HG03280 (cell line): Measurements from ENCODE around the gene PRRX1.

Source experiments
- ATAC-seq: cut with Tn5 transposase; IDR thresholded peaks from one replicate; pipeline ENCODE4 v1.9.1; 2021; ENCODE audit warnings: mild to moderate bottlenecking, moderate library complexity; ENCODE audit not compliant: unreplicated experiment

Gene PRRX1

DNA sequence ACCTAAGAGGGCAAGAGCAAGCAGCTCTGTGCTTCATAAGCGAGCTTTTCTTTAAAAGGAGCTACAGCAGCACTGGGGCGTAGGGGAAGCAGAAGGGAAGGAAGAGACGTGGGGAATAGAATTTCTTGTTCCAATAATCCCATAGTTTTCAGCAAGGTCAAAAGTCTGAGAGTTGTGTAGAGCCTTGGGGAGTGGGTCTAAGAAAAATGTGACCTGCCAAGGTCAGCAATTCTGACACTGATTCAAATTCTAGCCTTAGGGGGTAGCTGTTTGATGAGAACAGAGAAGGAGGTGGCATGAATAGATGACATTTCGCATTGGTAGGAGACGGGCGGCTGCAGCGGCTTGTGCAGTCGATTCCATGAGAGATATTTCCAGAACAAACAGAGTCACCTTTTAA is 22.4 kb downstream of the PRRX1 start:
- no peak for ATAC-seq

- ATAC-seq: no peak
These were observed 23.7 kb downstream of the PRRX1 start for GRCh38 chr1:170687621-170688020.

DNA sequence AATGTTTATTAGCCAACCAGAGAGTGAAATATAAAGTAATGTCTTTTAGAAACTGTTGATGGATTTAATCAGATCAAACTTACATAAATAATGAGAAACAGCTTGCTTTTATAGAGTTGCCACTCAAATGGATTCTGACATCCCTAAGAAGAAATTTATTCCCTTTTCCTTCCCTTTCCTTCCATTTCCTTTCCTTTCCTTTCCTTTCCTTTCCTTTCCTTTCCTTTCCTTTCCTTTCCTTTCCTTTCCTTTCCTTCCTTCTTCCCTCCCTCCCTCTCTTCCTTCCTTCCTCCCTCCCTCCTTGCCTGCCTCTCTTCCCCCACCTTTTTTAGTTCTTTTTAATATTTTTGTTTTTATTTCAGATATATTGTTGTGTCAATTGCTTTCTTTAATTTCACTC is 27.3 kb downstream of the PRRX1 start:
- ATAC-seq: no peak

GRCh38 chr1:170692866-170693575 is 29.1 kb downstream of the PRRX1 start:
- no peak for ATAC-seq

- ATAC-seq: no peak
These were observed 30.4 kb downstream of the PRRX1 start for GRCh38 chr1:170694172-170694926.

DNA sequence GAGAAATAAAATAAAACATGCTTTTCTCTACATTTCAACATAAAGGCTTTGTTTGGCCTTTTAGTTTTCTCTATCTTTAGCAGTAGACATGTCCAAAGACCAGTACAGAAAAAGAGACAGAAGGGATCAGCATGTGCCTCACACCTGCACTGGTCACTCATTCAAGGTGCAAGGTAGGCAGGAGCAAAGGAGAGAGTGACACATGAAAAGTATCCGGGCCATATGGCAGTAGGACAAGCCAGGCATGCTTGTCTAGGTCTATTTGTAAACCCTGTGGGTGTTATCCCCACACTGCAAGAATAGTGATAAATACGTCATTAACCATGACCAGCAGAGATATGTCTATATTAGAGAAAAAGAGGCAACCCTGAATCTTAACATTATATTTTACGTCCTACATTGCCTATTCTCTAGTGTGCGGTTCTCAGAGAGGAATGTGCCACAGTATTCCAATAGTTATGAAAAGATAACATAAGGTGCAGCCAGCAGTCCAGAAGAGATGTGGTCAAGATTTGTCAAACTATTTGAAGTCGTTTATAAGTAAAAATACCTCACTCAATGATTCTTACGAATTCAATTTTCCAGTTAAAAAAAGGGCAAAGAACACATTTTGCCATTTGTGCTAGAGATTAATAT is 32.1 kb downstream of the PRRX1 start:
- ATAC-seq: no peak

DNA sequence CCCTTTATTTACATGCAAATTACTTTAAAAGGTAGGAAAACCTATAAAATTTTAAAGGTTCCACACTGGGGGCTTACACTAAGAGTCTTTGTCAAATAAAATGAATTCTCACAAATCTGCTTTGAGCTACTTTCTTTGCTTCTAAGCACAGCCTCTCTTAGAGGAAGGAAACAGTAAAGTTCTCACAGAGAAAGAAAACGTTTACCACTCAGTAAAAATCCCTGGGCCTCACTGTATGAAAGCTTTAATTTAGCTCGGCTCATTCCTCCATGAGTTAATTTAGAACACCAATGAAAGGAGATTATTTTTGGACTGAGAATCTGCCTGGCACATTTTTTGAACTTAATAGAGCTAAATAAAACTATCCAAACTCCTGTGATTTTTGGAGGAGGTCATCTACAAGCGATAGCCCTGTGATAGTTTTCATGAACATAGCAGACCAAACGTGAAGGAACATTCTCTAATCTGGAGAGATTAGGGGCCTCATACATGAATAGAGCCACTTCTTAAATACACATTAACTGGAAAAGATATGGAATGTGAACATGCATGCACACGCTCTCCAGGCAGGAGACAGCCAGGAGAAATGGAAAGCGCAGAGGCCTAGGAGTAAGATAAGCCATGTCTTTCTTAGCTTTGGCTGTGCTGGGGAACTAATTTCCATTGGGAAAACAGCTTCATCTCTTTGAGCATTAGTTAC is 32.8 kb downstream of the PRRX1 start:
- no peak for ATAC-seq

DNA sequence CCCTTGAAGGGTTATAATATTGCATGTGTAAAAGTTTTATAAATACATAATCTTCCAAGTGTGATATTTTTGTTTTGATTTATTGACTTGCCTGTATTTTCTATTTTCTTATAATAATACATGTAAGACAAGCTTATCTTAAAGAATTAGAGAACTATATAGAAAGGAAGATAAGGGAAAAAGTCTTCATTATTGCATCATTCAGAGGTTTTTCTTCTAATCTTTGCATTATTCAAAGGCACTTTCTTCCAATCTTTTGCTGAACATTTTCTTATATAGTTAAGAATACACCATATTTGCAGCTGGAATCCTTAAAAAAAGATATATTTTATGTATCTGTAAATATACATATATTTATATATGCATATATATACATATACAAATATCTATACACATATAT is 33.4 kb downstream of the PRRX1 start:
- no peak for ATAC-seq

- ATAC-seq: no peak
These were observed 34.7 kb downstream of the PRRX1 start for GRCh38 chr1:170698301-170699275.

GRCh38 chr1:170699696-170700095 is 35.8 kb downstream of the PRRX1 start:
- no peak for ATAC-seq

DNA sequence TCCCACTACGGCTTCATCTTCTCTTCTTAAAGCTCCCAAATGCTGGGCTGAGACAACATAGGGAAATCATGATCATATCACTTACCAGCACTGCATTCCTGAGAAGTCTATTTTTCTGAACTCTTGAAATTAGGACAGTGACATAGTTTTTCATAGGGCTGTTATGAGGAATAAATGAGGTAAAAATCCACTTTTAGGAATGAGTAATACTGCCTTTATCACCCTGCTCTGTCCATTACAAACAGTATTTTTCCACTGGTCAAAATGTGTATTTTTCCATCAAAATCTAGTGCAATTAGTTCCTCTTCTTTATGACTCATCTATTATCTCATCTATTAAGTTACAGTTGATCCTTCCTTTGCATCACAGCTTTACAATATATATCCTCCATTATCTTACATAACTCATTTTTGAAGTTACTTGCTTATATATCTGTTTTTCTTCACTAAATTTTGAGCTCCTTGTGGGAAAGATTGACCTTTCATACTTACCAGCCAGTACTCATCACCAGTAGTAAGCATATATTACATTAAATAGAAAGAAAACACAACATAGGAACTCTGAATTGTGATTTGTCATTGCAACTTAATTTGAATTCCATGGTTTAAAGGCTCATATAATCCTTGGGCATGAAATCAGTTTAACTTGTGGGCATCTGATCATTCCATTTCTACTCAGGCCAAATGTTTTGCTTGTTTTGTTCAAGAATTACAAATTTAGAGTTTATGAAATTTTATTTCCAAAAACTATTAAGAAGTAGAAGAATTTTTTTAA is 37.1 kb downstream of the PRRX1 start:
- no peak for ATAC-seq

- no peak for ATAC-seq
These were observed 38.0 kb downstream of the PRRX1 start for GRCh38 chr1:170701962-170702361.

- no peak for ATAC-seq
These were observed 39.7 kb downstream of the PRRX1 start for GRCh38 chr1:170703591-170703990.

DNA sequence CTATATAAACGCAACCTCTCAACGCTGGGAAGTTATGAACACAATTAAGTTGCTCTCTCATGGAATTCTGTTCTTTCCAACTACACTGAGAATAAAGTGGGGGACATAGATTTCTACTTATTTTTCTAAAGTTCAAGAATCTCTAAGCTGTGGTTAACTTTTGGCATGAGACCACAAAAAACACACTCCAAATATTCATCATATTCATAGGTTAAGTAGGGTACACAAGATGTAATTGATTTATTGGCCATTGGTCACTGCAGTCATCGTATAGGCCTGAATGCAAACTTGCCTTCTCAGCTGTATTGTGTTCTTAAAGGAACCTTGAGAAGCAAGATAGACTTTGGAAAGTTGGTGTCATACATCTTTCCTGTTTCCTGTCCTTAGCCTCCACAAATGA is 40.3 kb downstream of the PRRX1 start:
- ATAC-seq: no peak

- no peak for ATAC-seq
These were observed 42.0 kb downstream of the PRRX1 start for GRCh38 chr1:170705981-170706380.

DNA sequence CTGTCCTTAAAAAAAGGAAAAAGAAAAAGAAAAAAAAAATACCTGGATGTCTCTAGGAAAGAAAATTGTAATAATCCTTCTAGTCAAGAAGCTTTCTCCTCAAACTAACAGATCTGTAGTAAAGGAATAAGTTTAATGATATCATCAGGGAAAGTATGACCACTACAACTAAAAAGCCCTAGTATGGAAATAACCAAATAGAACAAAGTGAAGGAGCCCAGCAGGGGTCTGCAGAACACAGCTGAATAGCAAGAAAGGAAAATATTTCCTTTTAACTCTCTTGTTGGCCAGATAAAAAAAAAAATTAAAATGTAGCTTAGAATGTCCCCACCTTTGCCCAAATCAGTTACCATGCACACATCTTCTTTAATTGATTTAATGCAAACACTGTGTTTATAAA is 43.2 kb downstream of the PRRX1 start:
- ATAC-seq: no peak

DNA sequence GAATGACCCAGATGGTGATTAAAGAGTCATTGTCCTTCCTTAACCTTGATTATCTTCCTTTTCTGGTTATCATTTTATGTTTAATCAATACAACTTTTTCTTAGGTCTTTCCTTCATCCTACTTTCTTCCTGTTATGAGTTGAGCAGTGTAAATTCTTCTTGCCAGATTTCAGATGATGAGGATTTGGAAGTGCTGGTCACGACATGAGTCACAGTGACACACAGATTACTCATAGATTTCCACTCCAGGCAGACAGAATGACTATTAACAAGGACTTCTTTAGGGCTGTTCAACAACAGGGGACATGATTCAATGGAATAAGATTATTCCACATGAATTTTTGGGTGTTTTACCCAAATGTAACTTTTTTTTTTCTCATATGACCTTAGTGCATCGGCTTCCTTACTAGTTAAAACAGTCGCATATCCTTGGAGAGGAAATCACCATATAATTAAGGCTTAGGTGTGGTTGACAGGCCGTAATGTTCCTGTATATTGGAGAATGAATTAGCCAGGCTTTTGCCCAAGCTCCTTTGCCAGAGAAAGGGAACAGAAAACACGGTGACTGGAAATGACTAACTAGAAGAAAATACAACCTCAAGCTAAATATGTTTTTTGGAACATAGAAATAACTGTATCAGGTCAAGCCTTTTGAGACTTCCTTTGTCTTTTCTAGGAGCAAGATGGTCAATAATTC is 44.2 kb downstream of the PRRX1 start:
- no peak for ATAC-seq

GRCh38 chr1:170711682-170712081 is 47.8 kb downstream of the PRRX1 start:
- ATAC-seq: no peak

GRCh38 chr1:170714163-170714562 is 50.2 kb downstream of the PRRX1 start:
- ATAC-seq: no peak
